Measurements from ENCODE around the gene LEKR1.

LEKR1 gene

GRCh38 chr3:157077565-157077991, 251.4 kb downstream of the LEKR1 start:
- Histone ChIP-seq H3K27ac (ENCODE audit: low read length) (no peak overlapping the region), H3K4me2 (ENCODE audit: low read length) (peak overlapping the region; percentile 58), H3K4me1 (ENCODE audit: low read length) (peaks cover 54% of the 10 kb centered on the region), H3K9me3 (ENCODE audit: insufficient read depth, low read length) (no peaks in the 10 kb centered on the region), H3K9ac (ENCODE audit: low read length) (0 out of 2 replicates have a peak overlapping the region, but pooled peaks have one; percentile 21), H4K20me1 (ENCODE audit: insufficient read depth, low read length) (no peaks in the 10 kb centered on the region), H2AFZ (ENCODE audit: low read depth, low read length) (peak overlapping the region; percentile 61), H3K79me2 (ENCODE audit: low read length) (no peaks in the 10 kb centered on the region), H3K36me3 (replicated peaks; ENCODE audit: low read depth, low read length) (no peaks in the 10 kb centered on the region), H3K27me3 (ENCODE audit: low read depth, low read length) (no peaks in the 10 kb centered on the region), H3K4me3 (ENCODE audit: low read length) (peak overlapping the region; percentile 36)
- TF ChIP-seq EZH2phosphoT487 (IDR thresholded peaks at IDR 0.05; ENCODE audit: low read depth): no peak
- TF ChIP-seq CTCF (IDR thresholded peaks at IDR 0.05; ENCODE audit: low read depth, low read length): no peak

DNA sequence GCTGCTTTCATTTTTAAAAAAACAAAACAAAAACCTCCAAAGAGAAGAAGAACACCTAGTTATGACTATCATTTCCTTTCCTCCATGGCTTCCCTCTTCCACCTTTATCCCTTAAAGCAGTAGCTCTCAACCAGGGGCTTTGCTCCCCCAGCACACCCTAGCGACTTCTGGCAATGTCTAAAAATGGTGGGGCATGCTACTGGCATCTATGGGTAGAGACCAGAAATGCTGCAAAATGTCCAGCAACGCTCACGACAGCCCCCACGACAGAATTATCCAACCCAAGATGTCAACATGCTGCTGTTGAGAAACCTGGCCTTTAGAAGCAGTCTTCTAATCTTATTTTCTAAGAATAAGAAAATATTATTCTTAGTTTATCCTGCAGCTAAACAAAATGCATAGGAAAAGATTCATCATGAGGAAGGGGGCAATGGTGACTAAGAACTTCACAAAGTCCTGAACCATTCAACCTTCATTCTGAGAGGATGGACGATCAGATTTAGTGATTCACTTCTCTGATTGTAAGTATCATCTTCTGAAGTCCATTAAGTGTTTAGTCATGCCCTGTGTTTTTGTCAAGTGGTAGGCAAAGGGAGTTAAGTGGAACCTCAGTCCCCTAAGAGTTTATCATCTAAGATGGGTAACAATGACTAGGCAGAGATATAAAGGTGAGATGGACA, 252.1 kb downstream of the LEKR1 start:
- Histone ChIP-seq H3K36me3 (replicated peaks; ENCODE audit: low read depth, low read length) (no peaks in the 10 kb centered on the region), H3K4me2 (ENCODE audit: low read length) (peak overlapping the region; percentile 58), H2AFZ (ENCODE audit: low read depth, low read length) (peak overlapping the region; percentile 61), H3K9me3 (ENCODE audit: insufficient read depth, low read length) (no peaks in the 10 kb centered on the region), H3K9ac (ENCODE audit: low read length) (peak overlapping the region; percentile 21; the same call in 1 of the 2 replicates), H3K27me3 (ENCODE audit: low read depth, low read length) (no peaks in the 10 kb centered on the region), H4K20me1 (ENCODE audit: insufficient read depth, low read length) (no peaks in the 10 kb centered on the region), H3K27ac (ENCODE audit: low read length) (no peak overlapping the region), H3K4me3 (ENCODE audit: low read length) (peak overlapping the region; percentile 36), H3K79me2 (ENCODE audit: low read length) (no peaks in the 10 kb centered on the region), H3K4me1 (ENCODE audit: low read length) (peaks cover 51% of the 10 kb centered on the region)
- TF ChIP-seq EZH2phosphoT487 (IDR thresholded peaks at IDR 0.05; ENCODE audit: low read depth) (no peak), CTCF (IDR thresholded peaks at IDR 0.05; ENCODE audit: low read depth, low read length) (peak; percentile 56)

GRCh38 chr3:157078811-157079185, 252.6 kb downstream of the LEKR1 start:
- Histone ChIP-seq H3K79me2 (ENCODE audit: low read length) (no peaks in the 10 kb centered on the region), H2AFZ (ENCODE audit: low read depth, low read length) (no peak overlapping the region), H4K20me1 (ENCODE audit: insufficient read depth, low read length) (no peaks in the 10 kb centered on the region), H3K27me3 (ENCODE audit: low read depth, low read length) (no peaks in the 10 kb centered on the region), H3K27ac (ENCODE audit: low read length) (no peak overlapping the region), H3K4me3 (ENCODE audit: low read length) (no peak overlapping the region), H3K4me1 (ENCODE audit: low read length) (peaks cover 51% of the 10 kb centered on the region), H3K36me3 (replicated peaks; ENCODE audit: low read depth, low read length) (no peaks in the 10 kb centered on the region), H3K4me2 (ENCODE audit: low read length) (no peak overlapping the region), H3K9ac (ENCODE audit: low read length) (no peak overlapping the region), H3K9me3 (ENCODE audit: insufficient read depth, low read length) (no peaks in the 10 kb centered on the region)
- no peak for TF ChIP-seq CTCF (IDR thresholded peaks at IDR 0.05; ENCODE audit: low read depth, low read length)
- no peak for TF ChIP-seq EZH2phosphoT487 (IDR thresholded peaks at IDR 0.05; ENCODE audit: low read depth)

- TF ChIP-seq CTCF (IDR thresholded peaks at IDR 0.05; ENCODE audit: low read depth, low read length) (no peak), EZH2phosphoT487 (IDR thresholded peaks at IDR 0.05; ENCODE audit: low read depth) (no peak)
- Histone ChIP-seq H3K79me2 (ENCODE audit: low read length) (no peaks in the 10 kb centered on the region), H3K27me3 (ENCODE audit: low read depth, low read length) (no peaks in the 10 kb centered on the region), H3K4me2 (ENCODE audit: low read length) (no peak overlapping the region), H3K4me1 (ENCODE audit: low read length) (peaks cover 51% of the 10 kb centered on the region), H2AFZ (ENCODE audit: low read depth, low read length) (no peak overlapping the region), H3K27ac (ENCODE audit: low read length) (no peak overlapping the region), H3K4me3 (ENCODE audit: low read length) (no peak overlapping the region), H3K9me3 (ENCODE audit: insufficient read depth, low read length) (no peaks in the 10 kb centered on the region), H3K9ac (ENCODE audit: low read length) (no peak overlapping the region), H3K36me3 (replicated peaks; ENCODE audit: low read depth, low read length) (no peaks in the 10 kb centered on the region), H4K20me1 (ENCODE audit: insufficient read depth, low read length) (no peaks in the 10 kb centered on the region)
Observed at GRCh38 chr3:157079676-157080369, 253.7 kb downstream of the LEKR1 start.

Measured in OCI-LY3 (cell line).